ENCODE measurements around the gene MTUS2.

DNA sequence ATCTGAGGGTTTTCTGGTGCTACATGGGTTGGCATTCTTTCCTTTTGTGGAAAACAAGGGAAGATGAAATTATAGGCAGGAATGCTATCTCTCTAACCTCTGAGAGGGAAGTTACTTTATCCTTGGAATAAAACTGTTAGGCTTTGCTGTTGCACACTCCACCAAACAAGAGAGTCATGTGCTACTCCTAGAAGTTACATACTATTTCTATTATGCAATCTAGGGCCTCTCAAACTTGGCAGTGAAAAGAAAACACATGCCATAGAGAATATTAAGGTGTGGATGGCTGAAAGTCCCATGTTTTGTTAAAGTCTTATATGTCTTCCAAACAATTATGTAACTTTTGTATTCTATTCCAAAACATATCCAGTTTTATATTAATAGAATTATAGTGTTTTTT is 407.4 kb downstream of the MTUS2 start:
- TF ChIP-seq, protein P1, sequence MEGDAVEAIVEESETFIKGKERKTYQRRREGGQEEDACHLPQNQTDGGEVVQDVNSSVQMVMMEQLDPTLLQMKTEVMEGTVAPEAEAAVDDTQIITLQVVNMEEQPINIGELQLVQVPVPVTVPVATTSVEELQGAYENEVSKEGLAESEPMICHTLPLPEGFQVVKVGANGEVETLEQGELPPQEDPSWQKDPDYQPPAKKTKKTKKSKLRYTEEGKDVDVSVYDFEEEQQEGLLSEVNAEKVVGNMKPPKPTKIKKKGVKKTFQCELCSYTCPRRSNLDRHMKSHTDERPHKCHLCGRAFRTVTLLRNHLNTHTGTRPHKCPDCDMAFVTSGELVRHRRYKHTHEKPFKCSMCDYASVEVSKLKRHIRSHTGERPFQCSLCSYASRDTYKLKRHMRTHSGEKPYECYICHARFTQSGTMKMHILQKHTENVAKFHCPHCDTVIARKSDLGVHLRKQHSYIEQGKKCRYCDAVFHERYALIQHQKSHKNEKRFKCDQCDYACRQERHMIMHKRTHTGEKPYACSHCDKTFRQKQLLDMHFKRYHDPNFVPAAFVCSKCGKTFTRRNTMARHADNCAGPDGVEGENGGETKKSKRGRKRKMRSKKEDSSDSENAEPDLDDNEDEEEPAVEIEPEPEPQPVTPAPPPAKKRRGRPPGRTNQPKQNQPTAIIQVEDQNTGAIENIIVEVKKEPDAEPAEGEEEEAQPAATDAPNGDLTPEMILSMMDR (IDR thresholded peaks at IDR 0.05) = no peak
- TF ChIP-seq POLR2AphosphoS5 (IDR thresholded peaks at IDR 0.05) (no peak), POLR2A (IDR thresholded peaks at IDR 0.05) (no peak)

Data from suprapubic skin (tissue), 4 donors.